Body of pancreas (tissue), 4 donors: ENCODE measurements around the gene EP400.

Experiments
- CTCF ChIP-seq, 7 experiments: fragments of 450-650 bp in 4 of 7; fragments of 200-600 bp in 3 of 7; sonication (generic) in 3 of 7; IDR thresholded peaks; one replicate each; pipeline ENCODE4 v1.5.1; 2016 to 2019; ENCODE audit warnings: antibody characterized with exemption in 7 of 7
- POLR2A ChIP-seq, 3 donors: fragments of 450-650 bp; IDR thresholded peaks; one replicate each; pipeline ENCODE4 v1.6.1; 2016; ENCODE audit warnings: antibody characterized with exemption in 3 of 3, mild to moderate bottlenecking in 2 of 3

- no peak for TF ChIP-seq CTCF (IDR thresholded peaks at IDR 0.05)
- TF ChIP-seq POLR2A (IDR thresholded peaks at IDR 0.05), result no peak
Measured at GRCh38 chr12:132062481-132062880, 112.7 kb downstream of the EP400 start.
